Heart right ventricle (tissue), 16 donors: ENCODE data around the gene CTRB2. TPM values are rescaled to one million over a fixed set of nuclear protein-coding genes. Genes with fewer than 3 reads are reported as not detected.
A peak's percentile ranks its signal among the peaks of the same experiment; 100 is the strongest.

Source experiments
- ATAC-seq, 8 donors: fragments of 200-7000 bp; cut with Tn5 transposase; one replicate each; pipeline ENCODE4 v1.9.1; 2020; ENCODE audit warnings: mild to moderate bottlenecking in 8 of 8, moderate library complexity in 8 of 8, moderate number of reproducible peaks in 1 of 8
- DNase-seq, 2 donors: peaks; one replicate each; pipeline ENCODE4 v3.0.0-alpha.2; 2020
- H3K27ac ChIP-seq, 10 donors: fragments of 200-600 bp; sonication (generic) in 2 of 10; one replicate each; pipeline versions ENCODE4 v1.5.0 to v1.8.0; 2020 to 2022; ENCODE audit warnings: mild to moderate bottlenecking in 3 of 10
- H3K27me3 ChIP-seq, 7 donors: fragments of 200-600 bp; one replicate each; pipeline ENCODE4 v1.8.0; 2021 to 2022; ENCODE audit warnings: mild to moderate bottlenecking in 2 of 7
- H3K36me3 ChIP-seq, 9 donors: fragments of 200-600 bp; sonication (generic) in 1 of 9; one replicate each; pipeline versions ENCODE4 v1.5.0 to v1.8.0; 2020 to 2022; ENCODE audit warnings: mild to moderate bottlenecking in 2 of 9
- H3K4me1 ChIP-seq, 9 donors: fragments of 200-600 bp; sonication (generic) in 1 of 9; one replicate each; pipeline versions ENCODE4 v1.5.0 to v1.8.0; 2020 to 2022; ENCODE audit warnings: mild to moderate bottlenecking in 4 of 9
- H3K4me3 ChIP-seq, 10 donors: fragments of 200-600 bp; sonication (generic) in 2 of 10; one replicate each; pipeline versions ENCODE4 v1.5.0 to v1.8.0; 2020 to 2022; ENCODE audit warnings: mild to moderate bottlenecking in 7 of 10, moderate library complexity in 2 of 10
- H3K9me3 ChIP-seq, 11 donors: fragments of 200-600 bp in 10 of 11; sonication (generic) in 2 of 11; one replicate each; pipeline versions ENCODE4 v1.5.0 to v1.8.0; 2013 to 2022; ENCODE audit warnings: mild to moderate bottlenecking in 2 of 11, control low read depth in 1 of 11, moderate library complexity in 1 of 11
- WGBS, 2 donors: extraction: QIAGEN DNeasy Blood & Tissue Kit; methylation state at CpG; one replicate each; pipeline ENCODE4 v1.1.7; 2013; ENCODE audit warnings: inconsistent platforms in 1 of 2; 5-methylcytosine and 5-hydroxymethylcytosine counted together
- intact Hi-C, 10 donors: fragments of 100-400 bp; cut with DNase I; formaldehyde crosslinking; loops; one replicate each; pipeline versions ENCODE4 v1.11.1 to v1.14.2; 2022
- polyA plus RNA-seq, 2 donors: library from polyadenylated mRNA; stranded (reverse); fragments of 200-250 nt; gene quantifications; one replicate each; pipeline ENCODE4 v1.2.3, GENCODE V29; 2013
- total RNA-seq, 10 donors: library from RNA; stranded (reverse); fragmentation: NEBNext Ultra II Directional in 3 of 10; extraction: Animal tissue kit (Norgen Biotek cat#: 25700) in 3 of 10; gene quantifications; one replicate each; pipeline versions ENCODE4 v1.2.1 to v1.2.4, GENCODE V29; 2021 to 2023
- TF ChIP-seq, protein P1 (sequence below), 9 donors: fragments of 200-600 bp; sonication (generic) in 2 of 9; IDR thresholded peaks; one replicate each; pipeline versions ENCODE4 v1.5.0 to v1.8.0; 2021 to 2022; ENCODE audit warnings: antibody characterized with exemption in 9 of 9, mild to moderate bottlenecking in 5 of 9, moderate library complexity in 1 of 9
- donor health status: Arrhythmogenic right ventricular cardiomyopathy.
- donor health status: ischemic (EF 13 %, LVEDD 7.1; RV severe dilation, severe dysfunction).
- donor health status: healthy with polysubstance abuse.
- donor health status: DM: no; HTN: yes; CAD: no.
- donor health status: DM: no; HTN: no; CAD: no.
- donor health status: ischemic (EF 25% LVEDD 6.9; RV normal size, moderate dysfunction).
- donor health status: ischemic (EF 25% LVEDD 5.7; RV mildly dilated, moderate dysfunction).
- donor health status: healthy.
- donor health status: DM: yes; HTN: yes; CAD: no.
- donor health status: Ischemic cardiomyopathy.
- donor health status: ischemic (EF 35%, LVEDD 5.7; RV mildly dilated, moderate dysfunction).
- donor health status: nonischemic (EF 11% LVEDD 7.7; RV severe dilation, severe dysfunction).
- donor health status: DM: yes; HTN: yes; CAD: no.
- donor health status: PGD.
- donor health status: ischemic (EF 29% LVEDD 5.4; RV normal size, mild dysfunction).
- donor health status: nonischemic (EF 23%, LVEDD 6.1; RV moderate dilation, normal function).

CTRB2 gene
- total and polyA plus RNA-seq, 12 donors, result 0.42 to 3.8 (median 2.8) TPM; not detected in 4

DNA sequence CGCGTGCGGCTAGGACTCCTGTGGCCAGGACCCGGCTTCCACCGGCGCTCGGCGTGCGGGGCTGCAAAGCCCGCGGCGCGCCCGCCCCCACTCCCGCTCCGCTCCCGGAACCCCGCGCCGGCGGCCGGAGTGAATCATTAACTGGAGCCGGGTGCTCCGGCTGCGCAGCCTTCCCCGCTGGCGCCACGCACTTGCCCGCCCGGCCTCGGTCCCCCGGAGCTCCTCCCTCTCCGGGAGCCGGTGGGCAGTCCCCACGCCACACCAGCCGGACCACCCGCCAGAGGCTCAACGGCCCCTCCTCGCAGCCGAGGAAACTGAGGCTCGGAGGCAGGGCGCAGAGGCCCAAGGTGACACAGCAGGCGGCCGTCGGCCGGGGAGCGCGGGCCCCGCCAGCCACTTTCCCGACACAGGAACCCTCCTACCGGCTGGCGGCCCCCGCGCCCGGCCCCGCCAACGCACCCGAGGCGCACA, 43.9 kb upstream of the CTRB2 start:
- peaks cover 71 to 94% (median 89%) of the 10 kb centered on the region in 9 donors for H3K4me1 ChIP-seq
- H3K36me3 ChIP-seq, result no peaks in the 10 kb centered on the region
- peak overlapping the region; percentile 91 to 98 (median 96) for H3K27ac ChIP-seq
- peak overlapping the region; percentile 73 to 99 (median 85) for H3K4me3 ChIP-seq
- TF ChIP-seq, protein P1, sequence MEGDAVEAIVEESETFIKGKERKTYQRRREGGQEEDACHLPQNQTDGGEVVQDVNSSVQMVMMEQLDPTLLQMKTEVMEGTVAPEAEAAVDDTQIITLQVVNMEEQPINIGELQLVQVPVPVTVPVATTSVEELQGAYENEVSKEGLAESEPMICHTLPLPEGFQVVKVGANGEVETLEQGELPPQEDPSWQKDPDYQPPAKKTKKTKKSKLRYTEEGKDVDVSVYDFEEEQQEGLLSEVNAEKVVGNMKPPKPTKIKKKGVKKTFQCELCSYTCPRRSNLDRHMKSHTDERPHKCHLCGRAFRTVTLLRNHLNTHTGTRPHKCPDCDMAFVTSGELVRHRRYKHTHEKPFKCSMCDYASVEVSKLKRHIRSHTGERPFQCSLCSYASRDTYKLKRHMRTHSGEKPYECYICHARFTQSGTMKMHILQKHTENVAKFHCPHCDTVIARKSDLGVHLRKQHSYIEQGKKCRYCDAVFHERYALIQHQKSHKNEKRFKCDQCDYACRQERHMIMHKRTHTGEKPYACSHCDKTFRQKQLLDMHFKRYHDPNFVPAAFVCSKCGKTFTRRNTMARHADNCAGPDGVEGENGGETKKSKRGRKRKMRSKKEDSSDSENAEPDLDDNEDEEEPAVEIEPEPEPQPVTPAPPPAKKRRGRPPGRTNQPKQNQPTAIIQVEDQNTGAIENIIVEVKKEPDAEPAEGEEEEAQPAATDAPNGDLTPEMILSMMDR (IDR thresholded peaks at IDR 0.05), result no peak
- 0% methylated on average over 50 to 59 of the region's 59 CpGs for WGBS, 2 donors
- intact Hi-C loops, result loop anchor here in 1 of 10 donors (5.0 kb wide), 1 partner anchor 56 kb away; no protein-coding TSS in a partner anchor
- peak in 1 of 2 donors; percentile 50 for DNase-seq
- peak in 4 of 8 donors; percentile 3 to 11 (median 8) for ATAC-seq
- peaks cover 0 to 67% (median 0%) of the 10 kb centered on the region in 7 donors for H3K27me3 ChIP-seq
- no peaks in the 10 kb centered on the region for H3K9me3 ChIP-seq

DNA sequence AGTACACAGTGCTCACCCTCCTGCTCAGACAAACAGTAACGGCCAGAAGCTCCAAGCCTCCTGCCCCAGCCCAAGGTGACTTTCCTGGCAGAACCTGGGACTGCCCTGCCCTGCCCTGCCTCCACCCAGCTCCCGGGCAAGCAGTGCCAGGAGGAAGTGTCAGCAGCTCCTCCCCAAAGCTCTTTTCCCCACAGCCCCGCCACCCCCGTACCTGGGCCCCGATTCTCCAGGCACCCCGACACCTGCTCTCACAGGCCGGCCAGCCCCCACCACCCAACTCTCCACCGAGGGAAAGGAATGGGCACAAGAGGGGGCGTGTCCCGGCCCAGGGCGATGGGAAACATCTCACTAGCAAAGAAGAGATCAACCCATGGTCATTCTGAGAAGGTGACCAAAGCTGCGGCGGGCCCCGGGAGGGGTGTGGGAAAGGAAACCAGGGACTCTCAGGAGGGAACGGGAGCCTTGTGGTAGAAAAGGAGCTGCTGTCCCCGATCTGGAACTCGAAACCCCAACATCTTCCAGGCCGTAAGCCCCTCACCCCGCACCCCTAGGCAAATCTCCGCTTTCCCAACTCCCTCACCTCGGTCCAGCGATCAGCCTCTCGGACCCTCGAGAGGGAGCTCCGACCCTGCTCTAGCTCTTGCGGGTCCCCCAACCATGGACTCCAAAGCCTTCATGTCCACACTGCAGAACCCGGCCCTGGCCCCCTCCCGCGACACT, 43.3 kb upstream of the CTRB2 start:
- peak overlapping the region; percentile 91 to 98 (median 96) for H3K27ac ChIP-seq
- intact Hi-C loops, result loop anchor here in 1 of 10 donors (5.0 kb wide), 1 partner anchor 57 kb away; no protein-coding TSS in a partner anchor

DNA sequence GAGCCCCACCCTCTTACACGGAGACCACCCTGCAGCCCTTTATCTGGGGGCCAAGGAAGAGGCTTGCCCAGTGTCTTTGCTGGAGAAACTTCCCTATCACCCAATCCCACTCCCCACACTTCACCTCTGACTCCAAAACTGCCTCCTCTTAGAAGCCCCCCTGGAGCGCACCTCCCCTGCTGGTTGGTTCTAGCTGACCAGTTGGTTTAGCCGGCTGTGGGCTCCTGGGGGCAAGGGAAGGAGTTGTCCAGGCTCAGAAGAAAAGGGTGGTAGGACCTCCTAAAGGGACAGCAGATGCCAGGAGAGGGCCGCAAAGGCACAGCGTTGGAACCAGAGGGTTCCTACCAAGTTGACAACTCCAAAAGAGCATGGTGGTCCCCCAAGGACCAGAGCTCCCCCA, 42.5 kb upstream of the CTRB2 start:
- H3K27me3 ChIP-seq, result peaks cover 0 to 53% (median 0%) of the 10 kb centered on the region in 7 donors
- no peaks in the 10 kb centered on the region for H3K36me3 ChIP-seq
- peak overlapping the region; percentile 91 to 98 (median 96) for H3K27ac ChIP-seq
- no peaks in the 10 kb centered on the region for H3K9me3 ChIP-seq
- no peak for ATAC-seq
- TF ChIP-seq, protein P1 (IDR thresholded peaks at IDR 0.05), result no peak
- H3K4me3 ChIP-seq, result peak overlapping the region; percentile 73 to 99 (median 85)
- peaks cover 71 to 94% (median 90%) of the 10 kb centered on the region in 9 donors for H3K4me1 ChIP-seq
- WGBS, 2 donors, result 62 to 64% methylated on average over 5 of the region's 5 CpGs
- no peak for DNase-seq
- intact Hi-C loops, result no loop called here

More for the DNA sequence above, 43.3 kb upstream of the CTRB2 start:
- Histone ChIP-seq H3K4me3 (peak overlapping the region; percentile 73 to 99 (median 85)), H3K27me3 (peaks cover 0 to 62% (median 0%) of the 10 kb centered on the region in 7 donors), H3K36me3 (no peaks in the 10 kb centered on the region), H3K9me3 (no peaks in the 10 kb centered on the region), H3K4me1 (peaks cover 71 to 94% (median 90%) of the 10 kb centered on the region in 9 donors)
- WGBS, 2 donors, result 3 to 5% methylated on average over 29 of the region's 29 CpGs
- DNase-seq, result peak; percentile 62 to 64
- TF ChIP-seq, protein P1 (IDR thresholded peaks at IDR 0.05), result no peak
- peak in 7 of 8 donors; percentile 6 to 57 (median 23) for ATAC-seq

DNA sequence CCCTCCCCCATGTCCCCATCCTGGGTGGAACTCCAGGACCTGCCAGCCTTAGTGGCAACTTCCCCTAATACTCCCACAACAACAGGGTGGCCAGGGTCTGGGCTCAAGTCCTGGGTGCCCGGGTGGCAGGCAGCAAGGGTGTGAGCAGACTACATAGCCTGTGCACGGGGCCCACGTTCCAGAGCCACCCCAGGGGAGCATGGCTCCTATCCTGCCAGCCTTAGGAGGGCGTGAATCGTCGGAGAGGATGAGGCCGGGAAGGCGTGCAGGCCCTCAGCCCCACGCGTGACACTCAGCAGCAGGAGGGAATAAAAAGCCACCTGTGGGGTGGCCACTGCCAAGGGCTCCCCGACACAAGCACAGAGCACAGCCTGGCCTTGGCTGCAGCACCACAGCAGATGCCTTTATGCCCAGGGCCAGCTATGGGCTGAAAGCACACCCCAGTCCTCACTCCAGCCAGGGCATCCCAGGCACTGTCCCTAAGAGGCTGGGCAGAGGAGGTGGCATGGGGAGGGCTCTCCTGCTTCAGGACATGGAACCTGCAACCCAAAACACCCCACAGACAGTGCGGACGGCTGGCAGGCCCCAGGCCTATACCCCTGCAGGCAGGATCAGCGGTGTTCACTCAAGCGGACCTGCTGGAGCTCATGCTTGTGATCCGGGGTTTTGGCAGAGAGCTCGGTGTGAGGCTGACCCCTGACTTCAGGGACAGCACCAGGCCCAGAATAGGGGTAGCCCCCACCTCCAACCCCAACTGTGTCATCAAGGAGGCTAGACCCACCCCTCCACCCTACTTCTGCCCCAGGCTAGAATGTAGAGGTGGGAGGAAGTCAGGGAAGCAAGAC, 41.8 kb upstream of the CTRB2 start:
- Histone ChIP-seq H3K36me3 (peaks cover 0 to under 1% (median 0%) of the 10 kb centered on the region in 9 donors), H3K9me3 (no peaks in the 10 kb centered on the region), H3K27ac (peak overlapping the region; percentile 91 to 98 (median 96)), H3K4me3 (peak overlapping the region in 5 of 10 donors; percentile 20 to 99 (median 86)), H3K27me3 (peaks cover 0 to 47% (median 0%) of the 10 kb centered on the region in 7 donors), H3K4me1 (peaks cover 74 to 94% (median 90%) of the 10 kb centered on the region in 9 donors)
- TF ChIP-seq, protein P1 (IDR thresholded peaks at IDR 0.05), result no peak
- DNase-seq (no peak), ATAC-seq (no peak)
- 40 to 43% methylated on average over 17 of the region's 17 CpGs for WGBS, 2 donors
- intact Hi-C loops, result no loop called here
